B cell (primary cell): ENCODE results near the gene MED12L. TPM values are rescaled to one million over a fixed set of nuclear protein-coding genes. Genes with fewer than 3 reads are reported as not detected.

Experiments
- ATAC-seq: fragments of 200-7000 bp; cut with Tn5 transposase; one replicate; pipeline ENCODE4 v1.10.0; 2021; ENCODE audit warnings: low read depth, mild to moderate bottlenecking, moderate number of reproducible peaks, moderate library complexity
- CTCF ChIA-PET: fragments of 350-600 bp; sonication (Branson Sonifier 250); formaldehyde crosslinking; loops from one replicate; lab custom pipeline; 2021; ENCODE audit warnings: antibody characterized with exemption, inconsistent platforms; lab: Charles Lee
- POLR2A ChIA-PET: fragments of 350-600 bp; sonication (Branson Sonifier 250); formaldehyde crosslinking; loops from one replicate; lab custom pipeline; 2021; ENCODE audit warnings: antibody characterized with exemption; lab: Charles Lee
- DNase-seq: peaks from one replicate; pipeline ENCODE4 v3.0.0; 2013
- H2AFZ ChIP-seq: 2 replicates; pipeline ENCODE4 v1.6.1; 2012; ENCODE audit warnings: mild to moderate bottlenecking, low read depth, low read length; ENCODE audit not compliant: insufficient read depth, poor library complexity, severe bottlenecking
- H3K27ac ChIP-seq, 2 donors: 1 replicate in 1 of 2; 2 replicates in 1 of 2; pipeline ENCODE4 v1.5.1; 2012 to 2013; ENCODE audit warnings: low read length in 2 of 2, mild to moderate bottlenecking in 2 of 2, moderate library complexity in 1 of 2
- H3K27me3 ChIP-seq, 4 experiments: fragments of 200-600 bp in 1 of 4; sonication (generic) in 1 of 4; replicated peaks in 1 of 4; 1 replicate in 2 of 4; 2 replicates in 2 of 4; pipeline versions ENCODE4 v1.6.1 to v1.7.0; 2013 to 2016; ENCODE audit warnings: low read length in 3 of 4, mild to moderate bottlenecking in 2 of 4, mixed read lengths in 1 of 4, moderate library complexity in 1 of 4; ENCODE audit not compliant: insufficient read depth in 4 of 4, control insufficient read depth in 3 of 4; ENCODE audit errors: control extremely low read depth in 1 of 4
- H3K36me3 ChIP-seq, 2 experiments: replicated peaks in 1 of 2; 1 replicate in 1 of 2; 2 replicates in 1 of 2; pipeline versions ENCODE4 v1.6.1 to v1.7.1; 2013; ENCODE audit warnings: low read length in 1 of 2; ENCODE audit not compliant: insufficient read depth in 2 of 2, control insufficient read depth in 1 of 2; ENCODE audit errors: control extremely low read depth in 1 of 2, extremely low read depth in 1 of 2
- H3K4me1 ChIP-seq, 2 donors: fragments of 200-600 bp in 1 of 2; sonication (generic) in 1 of 2; 1 replicate in 1 of 2; 2 replicates in 1 of 2; pipeline versions ENCODE4 v1.5.1 to v1.6.1; 2013 to 2017; ENCODE audit warnings: low read length in 2 of 2; ENCODE audit not compliant: control insufficient read depth in 2 of 2, insufficient read depth in 2 of 2
- H3K4me2 ChIP-seq: replicated peaks from 2 replicates; pipeline ENCODE3; 2012; ENCODE audit warnings: mild to moderate bottlenecking, low read depth, low read length; ENCODE audit not compliant: poor library complexity, severe bottlenecking
- H3K4me3 ChIP-seq, 5 experiments: fragments of 200-600 bp in 1 of 5; sonication (generic) in 1 of 5; 1 replicate in 3 of 5; 2 replicates in 2 of 5; pipeline versions ENCODE4 v1.5.1 to v1.7.0; 2011 to 2016; ENCODE audit warnings: low read length in 4 of 5, mild to moderate bottlenecking in 4 of 5, low read depth in 2 of 5, control low read depth in 1 of 5, moderate library complexity in 1 of 5; ENCODE audit not compliant: insufficient read depth in 1 of 5; ENCODE audit errors: control extremely low read depth in 1 of 5, extremely low read depth in 1 of 5
- H3K79me2 ChIP-seq: fragments of 200-600 bp; sonication (generic); one replicate; pipeline ENCODE4 v1.6.0; 2016; ENCODE audit warnings: low read length; ENCODE audit not compliant: control insufficient read depth, insufficient read depth
- H3K9ac ChIP-seq: fragments of 200-600 bp; sonication (generic); 2 replicates; pipeline ENCODE4 v1.6.1; 2017; ENCODE audit warnings: mild to moderate bottlenecking, low read length, moderate library complexity
- H3K9me3 ChIP-seq, 3 donors: one replicate each; pipeline versions ENCODE4 v1.6.1 to v1.7.1; 2013; ENCODE audit warnings: low read length in 2 of 3; ENCODE audit not compliant: control insufficient read depth in 2 of 3, insufficient read depth in 1 of 3; ENCODE audit errors: control extremely low read depth in 1 of 3
- H4K20me1 ChIP-seq: 2 replicates; pipeline ENCODE4 v1.6.0; 2012; ENCODE audit warnings: mild to moderate bottlenecking, low read length; ENCODE audit not compliant: insufficient read depth, control insufficient read depth, poor library complexity, severe bottlenecking
- H3K27ac Mint-ChIP-seq: one replicate; pipeline ENCODE4 v1.8.0; 2021; ENCODE audit warnings: mixed read lengths
- H3K27me3 Mint-ChIP-seq: one replicate; pipeline ENCODE4 v1.8.0; 2021; ENCODE audit warnings: mixed read lengths
- H3K4me1 Mint-ChIP-seq: one replicate; pipeline ENCODE4 v1.8.0; 2021; ENCODE audit warnings: mixed read lengths
- H3K4me3 Mint-ChIP-seq: one replicate; pipeline ENCODE4 v1.8.0; 2021; ENCODE audit warnings: mixed read lengths
- H3K9me3 Mint-ChIP-seq: one replicate; pipeline ENCODE4 v1.8.0; 2022; ENCODE audit warnings: mixed read lengths; ENCODE audit not compliant: insufficient read depth
- CTCF ChIP-seq: fragments of 200-600 bp; IDR thresholded peaks from one replicate; pipeline ENCODE4 v1.8.0; 2022; ENCODE audit warnings: antibody characterized with exemption, mild to moderate bottlenecking
- EZH2 ChIP-seq: IDR thresholded peaks from 2 replicates; pipeline ENCODE4 v1.6.1; 2012; ENCODE audit warnings: borderline replicate concordance, low read depth, mild to moderate bottlenecking, moderate library complexity, low read length; ENCODE audit not compliant: insufficient read depth, poor library complexity, severe bottlenecking
- WGBS: methylation state at CpG from one replicate; pipeline ENCODE4 v1.1.5; 2013; ENCODE audit warnings: missing lambda C conversion rate; ENCODE audit not compliant: insufficient coverage; 5-methylcytosine and 5-hydroxymethylcytosine counted together
- intact Hi-C: fragments of 100-400 bp; cut with micrococcal nuclease; formaldehyde crosslinking; loops from one replicate; pipeline ENCODE4 v1.10.0; 2022
- polyA plus RNA-seq: library from polyadenylated mRNA; depleted of rRNA; stranded (reverse); fragments of >200 nt; gene quantifications from 2 replicates; pipeline ENCODE4 v1.2.3, GENCODE V29; 2012
- total RNA-seq, 2 donors: library from RNA; stranded (reverse); fragments of 120-200 nt in 1 of 2; gene quantifications; 1 replicate in 1 of 2; 2 replicates in 1 of 2; pipeline versions ENCODE4 v1.2.3 to v1.2.4, GENCODE V29; 2013 to 2022

The MED12L gene
- total and polyA plus RNA-seq, 2 donors (not counting 1 experiment from before 2014, with no cell fraction given), result 0.07 to 0.30 TPM

DNA sequence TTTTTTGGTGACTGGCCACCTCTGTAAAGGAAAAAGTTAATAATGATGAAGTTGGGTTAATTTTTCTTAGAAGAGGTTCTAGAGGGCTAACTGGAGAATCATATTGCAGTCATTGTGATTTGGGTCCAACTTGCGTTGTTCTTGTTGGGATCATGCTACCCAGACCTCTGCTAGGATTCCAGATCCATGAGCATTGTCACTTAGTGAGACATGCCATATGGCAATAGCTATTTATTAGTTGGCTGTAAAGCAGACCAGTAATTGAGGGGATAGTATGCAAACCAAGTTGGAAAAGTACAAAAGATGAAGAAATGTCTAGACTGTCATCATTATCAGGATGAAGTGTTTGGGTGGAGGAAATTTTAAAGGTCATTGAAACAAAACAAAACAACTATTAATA, 329.8 kb downstream of the MED12L start:
- no peak overlapping the region for H3K27ac ChIP-seq
- intact Hi-C loops, result no loop called here
- peaks cover 15% of the 10 kb centered on the region for H3K4me1 Mint-ChIP-seq
- H3K36me3 ChIP-seq, result no peaks in the 10 kb centered on the region
- no peaks in the 10 kb centered on the region for H3K9me3 Mint-ChIP-seq
- H3K4me3 ChIP-seq, result no peak overlapping the region
- POLR2A ChIA-PET, result no interaction called here
- no peaks in the 10 kb centered on the region for H4K20me1 ChIP-seq
- TF ChIP-seq CTCF, result no peak
- TF ChIP-seq EZH2, result no peak
- H2AFZ ChIP-seq, result no peak overlapping the region
- no peak overlapping the region for H3K27ac Mint-ChIP-seq
- CTCF ChIA-PET, result interaction anchor here (1.6 kb wide), 1 partner anchor 19 kb away, joined by 7 read pairs; no protein-coding TSS in a partner anchor
- H3K27me3 ChIP-seq, result no peaks in the 10 kb centered on the region
- DNase-seq (no peak), ATAC-seq (no peak)
- WGBS, result 100% methylated on average over 1 of the region's 1 CpG
- H3K4me1 ChIP-seq, result no peaks in the 10 kb centered on the region
- H3K79me2 ChIP-seq, result no peaks in the 10 kb centered on the region
- H3K9ac ChIP-seq, result no peak overlapping the region
- H3K4me2 ChIP-seq, result no peak overlapping the region
- no peaks in the 10 kb centered on the region for H3K27me3 Mint-ChIP-seq
- peaks cover 0 to 4% (median 3%) of the 10 kb centered on the region in 3 donors for H3K9me3 ChIP-seq
- no peak overlapping the region for H3K4me3 Mint-ChIP-seq

DNA sequence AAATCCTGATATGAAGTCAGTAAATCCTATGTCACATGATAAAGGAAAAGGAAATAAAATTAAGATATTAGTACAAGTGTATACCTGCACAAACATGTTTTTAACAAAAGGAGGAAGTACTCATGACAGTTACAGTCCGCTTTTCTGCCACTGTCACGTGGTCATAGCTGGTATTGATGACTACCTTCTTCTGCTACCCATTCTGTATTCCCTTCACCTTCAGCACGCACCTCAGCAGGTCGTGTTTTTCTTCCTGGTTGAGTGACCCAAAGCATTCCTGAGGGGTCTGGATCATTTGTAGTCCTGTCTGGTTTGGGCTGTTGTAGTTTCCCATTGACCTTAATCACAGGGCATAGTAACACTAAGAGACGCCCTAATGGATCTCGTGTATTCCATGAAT, 334.3 kb downstream of the MED12L start:
- Histone ChIP-seq H3K9me3 (no peaks in the 10 kb centered on the region), H3K4me1 (peaks cover 0 to 4% of the 10 kb centered on the region in 2 donors), H3K79me2 (no peaks in the 10 kb centered on the region), H3K4me3 (no peak overlapping the region), H3K36me3 (no peaks in the 10 kb centered on the region), H3K27me3 (no peaks in the 10 kb centered on the region), H3K27ac (no peak overlapping the region), H3K4me2 (no peak overlapping the region), H2AFZ (no peak overlapping the region), H3K9ac (no peak overlapping the region), H4K20me1 (no peaks in the 10 kb centered on the region)
- intact Hi-C loops, result no loop called here
- POLR2A ChIA-PET, result no interaction called here
- no CpG with 5 or more reads among the region's 6 CpGs for WGBS
- no peaks in the 10 kb centered on the region for H3K9me3 Mint-ChIP-seq
- no peaks in the 10 kb centered on the region for H3K27me3 Mint-ChIP-seq
- no peak overlapping the region for H3K27ac Mint-ChIP-seq
- H3K4me3 Mint-ChIP-seq, result no peak overlapping the region
- TF ChIP-seq EZH2, result no peak
- no peak for DNase-seq
- CTCF ChIA-PET, result no interaction called here
- H3K4me1 Mint-ChIP-seq, result peaks cover 4% of the 10 kb centered on the region
- ATAC-seq, result no peak
